ENCODE data around the gene INTS7. TPM values are rescaled to one million over a fixed set of nuclear protein-coding genes. Genes with fewer than 3 reads are reported as not detected.

Gene INTS7
- total and polyA plus RNA-seq, 4 donors: 3.9 to 14.4 (median 10.2) TPM

- Histone ChIP-seq H3K4me3 (ENCODE audit: low read depth in 1 of 3, low read length in 3 of 3) (no peak overlapping the region), H3K4me1 (ENCODE audit: control insufficient read depth in 4 of 4, insufficient read depth in 4 of 4, low read length in 3 of 4) (peaks cover 3 to 12% (median 5%) of the 10 kb centered on the region in 4 donors), H3K27me3 (ENCODE audit: control insufficient read depth in 4 of 4, insufficient read depth in 4 of 4, low read length in 3 of 4) (no peaks in the 10 kb centered on the region), H3K9ac (ENCODE audit: low read depth in 1 of 2, low read length in 2 of 2) (no peak overlapping the region), H3K36me3 (ENCODE audit: control insufficient read depth in 4 of 4, insufficient read depth in 3 of 4, low read depth in 1 of 4, low read length in 3 of 4) (peaks cover 0 to 2% (median 0%) of the 10 kb centered on the region in 4 donors), H3K27ac (ENCODE audit: low read depth in 1 of 2, low read length in 2 of 2) (no peak overlapping the region), H3K9me3 (ENCODE audit: control insufficient read depth in 4 of 4, low read length in 3 of 4) (no peaks in the 10 kb centered on the region)
- 96% methylated on average over 2 of the region's 2 CpGs for WGBS
- no peak for DNase-seq (ENCODE audit: low spot score)
- TF ChIP-seq TAF1 (conservative IDR thresholded peaks at IDR 0.05) (no peak), JUND (IDR thresholded peaks at IDR 0.05) (no peak), FOXA1 (IDR thresholded peaks at IDR 0.05) (no peak), RAD21 (IDR thresholded peaks at IDR 0.05) (no peak), REST (IDR thresholded peaks at IDR 0.05) (no peak), SP1 (IDR thresholded peaks at IDR 0.05) (no peak)
- TF ChIP-seq, protein P1, sequence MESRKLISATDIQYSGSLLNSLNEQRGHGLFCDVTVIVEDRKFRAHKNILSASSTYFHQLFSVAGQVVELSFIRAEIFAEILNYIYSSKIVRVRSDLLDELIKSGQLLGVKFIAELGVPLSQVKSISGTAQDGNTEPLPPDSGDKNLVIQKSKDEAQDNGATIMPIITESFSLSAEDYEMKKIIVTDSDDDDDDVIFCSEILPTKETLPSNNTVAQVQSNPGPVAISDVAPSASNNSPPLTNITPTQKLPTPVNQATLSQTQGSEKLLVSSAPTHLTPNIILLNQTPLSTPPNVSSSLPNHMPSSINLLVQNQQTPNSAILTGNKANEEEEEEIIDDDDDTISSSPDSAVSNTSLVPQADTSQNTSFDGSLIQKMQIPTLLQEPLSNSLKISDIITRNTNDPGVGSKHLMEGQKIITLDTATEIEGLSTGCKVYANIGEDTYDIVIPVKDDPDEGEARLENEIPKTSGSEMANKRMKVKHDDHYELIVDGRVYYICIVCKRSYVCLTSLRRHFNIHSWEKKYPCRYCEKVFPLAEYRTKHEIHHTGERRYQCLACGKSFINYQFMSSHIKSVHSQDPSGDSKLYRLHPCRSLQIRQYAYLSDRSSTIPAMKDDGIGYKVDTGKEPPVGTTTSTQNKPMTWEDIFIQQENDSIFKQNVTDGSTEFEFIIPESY (IDR thresholded peaks at IDR 0.05): no peak
Measured at GRCh38 chr1:211952299-211952698, 83.1 kb downstream of the INTS7 start.

DNA sequence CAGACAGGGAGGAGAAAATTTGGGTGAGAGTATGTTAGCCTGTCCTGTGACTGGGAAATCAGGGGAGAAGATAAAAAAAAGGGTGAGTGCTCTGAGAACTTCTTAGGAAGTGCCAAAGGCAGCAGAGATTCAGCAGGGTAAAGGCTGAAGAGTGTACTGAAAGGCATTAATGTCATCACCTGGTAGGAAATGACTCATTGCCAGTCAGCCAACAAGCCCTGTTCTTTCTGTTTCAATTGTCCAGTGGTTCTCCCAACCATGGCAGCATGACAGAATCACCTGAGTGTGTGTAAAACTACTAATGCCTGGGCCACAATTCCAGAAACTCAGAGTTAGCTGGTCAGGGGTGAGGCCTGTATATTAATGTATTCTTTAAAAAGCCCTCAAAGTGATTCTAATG is 83.5 kb downstream of the INTS7 start:
- peak in 1 of 2 donors; percentile 48 for TF ChIP-seq JUND (IDR thresholded peaks at IDR 0.05)
- TF ChIP-seq, protein P2, sequence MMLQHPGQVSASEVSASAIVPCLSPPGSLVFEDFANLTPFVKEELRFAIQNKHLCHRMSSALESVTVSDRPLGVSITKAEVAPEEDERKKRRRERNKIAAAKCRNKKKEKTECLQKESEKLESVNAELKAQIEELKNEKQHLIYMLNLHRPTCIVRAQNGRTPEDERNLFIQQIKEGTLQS (IDR thresholded peaks at IDR 0.05): no peak
- Histone ChIP-seq H3K9me3 (ENCODE audit: control insufficient read depth in 4 of 4, low read length in 3 of 4) (no peaks in the 10 kb centered on the region), H3K27ac (ENCODE audit: low read depth in 1 of 2, low read length in 2 of 2) (no peak overlapping the region)

GRCh38 chr1:211948377-211948776 is 87.0 kb downstream of the INTS7 start:
- TF ChIP-seq HNF4A (conservative IDR thresholded peaks at IDR 0.05): peak; percentile 7 to 23
- no peak for TF ChIP-seq GABPA (IDR thresholded peaks at IDR 0.05 in 1 of 2, conservative IDR thresholded peaks at IDR 0.05 in 1 of 2)
- peak; percentile 84 to 97 for TF ChIP-seq RXRA (IDR thresholded peaks at IDR 0.05)
- no peaks in the 10 kb centered on the region for H3K9me3 ChIP-seq (ENCODE audit: control insufficient read depth in 4 of 4, low read length in 3 of 4)
- no peak overlapping the region for H3K4me3 ChIP-seq (ENCODE audit: low read depth in 1 of 3, low read length in 3 of 3)
- no peak overlapping the region for H3K9ac ChIP-seq (ENCODE audit: low read depth in 1 of 2, low read length in 2 of 2)
- H3K36me3 ChIP-seq (ENCODE audit: control insufficient read depth in 4 of 4, insufficient read depth in 3 of 4, low read depth in 1 of 4, low read length in 3 of 4): peaks cover 0 to 2% (median 0%) of the 10 kb centered on the region in 4 donors
- peaks cover 11 to 30% (median 19%) of the 10 kb centered on the region in 4 donors for H3K4me1 ChIP-seq (ENCODE audit: control insufficient read depth in 4 of 4, insufficient read depth in 4 of 4, low read length in 3 of 4)
- no peaks in the 10 kb centered on the region for H3K27me3 ChIP-seq (ENCODE audit: control insufficient read depth in 4 of 4, insufficient read depth in 4 of 4, low read length in 3 of 4)
- peak overlapping the region in 1 of 2 donors; percentile 42 for H3K27ac ChIP-seq (ENCODE audit: low read depth in 1 of 2, low read length in 2 of 2)
- 90% methylated on average over 5 of the region's 5 CpGs for WGBS
- DNase-seq (ENCODE audit: low spot score): no peak

More for the DNA sequence above, 83.5 kb downstream of the INTS7 start:
- Histone ChIP-seq H3K36me3 (ENCODE audit: control insufficient read depth in 4 of 4, insufficient read depth in 3 of 4, low read depth in 1 of 4, low read length in 3 of 4) (peaks cover 0 to 2% (median 0%) of the 10 kb centered on the region in 4 donors), H3K4me1 (ENCODE audit: control insufficient read depth in 4 of 4, insufficient read depth in 4 of 4, low read length in 3 of 4) (peaks cover 3 to 13% (median 5%) of the 10 kb centered on the region in 4 donors), H3K4me3 (ENCODE audit: low read depth in 1 of 3, low read length in 3 of 3) (no peak overlapping the region), H3K9ac (ENCODE audit: low read depth in 1 of 2, low read length in 2 of 2) (no peak overlapping the region), H3K27me3 (ENCODE audit: control insufficient read depth in 4 of 4, insufficient read depth in 4 of 4, low read length in 3 of 4) (no peaks in the 10 kb centered on the region)
- no peak for DNase-seq (ENCODE audit: low spot score)
